Sigmoid colon (tissue), 7 donors: ENCODE data around the gene ZNF692. TPM values are rescaled to one million over a fixed set of nuclear protein-coding genes. Genes with fewer than 3 reads are reported as not detected.

Source experiments
- DNase-seq: peaks from one replicate; pipeline ENCODE4 v3.0.0-alpha.2; 2019
- H3K27ac ChIP-seq, 4 donors: fragments of 200-600 bp; sonication (generic); one replicate each; pipeline ENCODE4 v1.5.1; 2016 to 2019; ENCODE audit warnings: mild to moderate bottlenecking in 1 of 4
- H3K27me3 ChIP-seq, 3 donors: fragments of 200-600 bp; sonication (generic); one replicate each; pipeline ENCODE4 v1.5.1; 2019; ENCODE audit warnings: mild to moderate bottlenecking in 1 of 3
- H3K36me3 ChIP-seq, 4 donors: fragments of 200-600 bp; sonication (generic); one replicate each; pipeline ENCODE4 v1.5.1; 2016 to 2019
- H3K4me1 ChIP-seq, 4 donors: fragments of 200-600 bp; sonication (generic); one replicate each; pipeline ENCODE4 v1.5.1; 2017 to 2019
- H3K4me3 ChIP-seq, 4 donors: fragments of 200-600 bp; sonication (generic); one replicate each; pipeline ENCODE4 v1.5.1; 2017 to 2019; ENCODE audit warnings: mild to moderate bottlenecking in 2 of 4, moderate library complexity in 1 of 4
- H3K9me3 ChIP-seq, 4 donors: fragments of 200-600 bp in 3 of 4; sonication (generic) in 3 of 4; one replicate each; pipeline versions ENCODE4 v1.5.1 to v1.6.1; 2013 to 2019
- EP300 ChIP-seq, 4 donors: sonication (generic); formaldehyde crosslinking; IDR thresholded peaks; one replicate each; pipeline ENCODE4 v1.6.1; 2017; ENCODE audit warnings: antibody characterized with exemption in 4 of 4
- POLR2A ChIP-seq, 2 donors: fragments of 450-650 bp; IDR thresholded peaks; one replicate each; pipeline ENCODE4 v1.6.1; 2016; ENCODE audit warnings: antibody characterized with exemption in 2 of 2, mild to moderate bottlenecking in 2 of 2, moderate library complexity in 2 of 2
- POLR2AphosphoS5 ChIP-seq, 4 donors: sonication (generic); formaldehyde crosslinking; IDR thresholded peaks; one replicate each; pipeline ENCODE4 v1.6.1; 2017; ENCODE audit warnings: antibody characterized with exemption in 4 of 4
- WGBS, 2 donors: extraction: QIAGEN DNeasy Blood & Tissue Kit; methylation state at CpG; one replicate each; pipeline ENCODE4 v1.1.7; 2013; 5-methylcytosine and 5-hydroxymethylcytosine counted together
- intact Hi-C: fragments of 100-400 bp; cut with DNase I; formaldehyde crosslinking; loops from one replicate; pipeline ENCODE4 v1.15.1; 2023
- polyA plus RNA-seq, 3 donors: library from polyadenylated mRNA; stranded (reverse); fragments of 200-250 nt; gene quantifications; one replicate each; pipeline ENCODE4 v1.2.3, GENCODE V29; 2013
- total RNA-seq, 4 donors: library from RNA; depleted of rRNA; stranded (reverse); fragments of >200 nt; gene quantifications; one replicate each; pipeline ENCODE4 v1.1.0, GENCODE V29; 2016
- TF ChIP-seq, protein P1 (sequence below), 4 experiments: fragments of 450-650 bp in 3 of 4; fragments of 200-600 bp in 1 of 4; IDR thresholded peaks; one replicate each; pipeline ENCODE4 v1.5.1; 2016 to 2019; ENCODE audit warnings: antibody characterized with exemption in 4 of 4, mild to moderate bottlenecking in 3 of 4, moderate library complexity in 2 of 4
- donor health status: healthy with polysubstance abuse.
- donor health status: Bipolar disorder and iron deficiency.
- donor health status: healthy.

The ZNF692 gene
- total and polyA plus RNA-seq, 7 donors = 5.4 to 63.2 (median 27.8) TPM

GRCh38 chr1:248821641-248822040 lies 37.2 kb downstream of the ZNF692 start:
- Histone ChIP-seq H3K9me3 (no peaks in the 10 kb centered on the region), H3K36me3 (peaks cover 0 to 13% (median 5%) of the 10 kb centered on the region in 4 donors), H3K27me3 (no peaks in the 10 kb centered on the region), H3K4me3 (no peak overlapping the region), H3K4me1 (peaks cover 0 to 67% (median 65%) of the 10 kb centered on the region in 4 donors), H3K27ac (peak overlapping the region in 1 of 4 donors; percentile 31)
- intact Hi-C loops = no loop called here
- TF ChIP-seq POLR2AphosphoS5 (IDR thresholded peaks at IDR 0.05) = no peak
- TF ChIP-seq POLR2A (IDR thresholded peaks at IDR 0.05) = no peak
- TF ChIP-seq, protein P1, sequence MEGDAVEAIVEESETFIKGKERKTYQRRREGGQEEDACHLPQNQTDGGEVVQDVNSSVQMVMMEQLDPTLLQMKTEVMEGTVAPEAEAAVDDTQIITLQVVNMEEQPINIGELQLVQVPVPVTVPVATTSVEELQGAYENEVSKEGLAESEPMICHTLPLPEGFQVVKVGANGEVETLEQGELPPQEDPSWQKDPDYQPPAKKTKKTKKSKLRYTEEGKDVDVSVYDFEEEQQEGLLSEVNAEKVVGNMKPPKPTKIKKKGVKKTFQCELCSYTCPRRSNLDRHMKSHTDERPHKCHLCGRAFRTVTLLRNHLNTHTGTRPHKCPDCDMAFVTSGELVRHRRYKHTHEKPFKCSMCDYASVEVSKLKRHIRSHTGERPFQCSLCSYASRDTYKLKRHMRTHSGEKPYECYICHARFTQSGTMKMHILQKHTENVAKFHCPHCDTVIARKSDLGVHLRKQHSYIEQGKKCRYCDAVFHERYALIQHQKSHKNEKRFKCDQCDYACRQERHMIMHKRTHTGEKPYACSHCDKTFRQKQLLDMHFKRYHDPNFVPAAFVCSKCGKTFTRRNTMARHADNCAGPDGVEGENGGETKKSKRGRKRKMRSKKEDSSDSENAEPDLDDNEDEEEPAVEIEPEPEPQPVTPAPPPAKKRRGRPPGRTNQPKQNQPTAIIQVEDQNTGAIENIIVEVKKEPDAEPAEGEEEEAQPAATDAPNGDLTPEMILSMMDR (IDR thresholded peaks at IDR 0.05) = no peak
- TF ChIP-seq EP300 (IDR thresholded peaks at IDR 0.05) = no peak
- DNase-seq = no peak
- 96 to 98% methylated on average over 7 of the region's 7 CpGs for WGBS, 2 donors

- no peaks in the 10 kb centered on the region for H3K9me3 ChIP-seq
- H3K36me3 ChIP-seq = peaks cover 3 to 18% (median 10%) of the 10 kb centered on the region in 4 donors
- H3K27ac ChIP-seq = peak overlapping the region in 1 of 4 donors; percentile 31
- no peak for DNase-seq
- H3K4me1 ChIP-seq = peaks cover 0 to 66% (median 64%) of the 10 kb centered on the region in 4 donors
- H3K4me3 ChIP-seq = no peak overlapping the region
- TF ChIP-seq POLR2AphosphoS5 (IDR thresholded peaks at IDR 0.05) = no peak
- TF ChIP-seq EP300 (IDR thresholded peaks at IDR 0.05) = no peak
- TF ChIP-seq POLR2A (IDR thresholded peaks at IDR 0.05) = no peak
- TF ChIP-seq, protein P1 (IDR thresholded peaks at IDR 0.05) = no peak
- WGBS, 2 donors = 71 to 85% methylated on average over 3 of the region's 3 CpGs
- intact Hi-C loops = no loop called here
- no peaks in the 10 kb centered on the region for H3K27me3 ChIP-seq
Measured at GRCh38 chr1:248821101-248821500, 37.8 kb downstream of the ZNF692 start.

DNA sequence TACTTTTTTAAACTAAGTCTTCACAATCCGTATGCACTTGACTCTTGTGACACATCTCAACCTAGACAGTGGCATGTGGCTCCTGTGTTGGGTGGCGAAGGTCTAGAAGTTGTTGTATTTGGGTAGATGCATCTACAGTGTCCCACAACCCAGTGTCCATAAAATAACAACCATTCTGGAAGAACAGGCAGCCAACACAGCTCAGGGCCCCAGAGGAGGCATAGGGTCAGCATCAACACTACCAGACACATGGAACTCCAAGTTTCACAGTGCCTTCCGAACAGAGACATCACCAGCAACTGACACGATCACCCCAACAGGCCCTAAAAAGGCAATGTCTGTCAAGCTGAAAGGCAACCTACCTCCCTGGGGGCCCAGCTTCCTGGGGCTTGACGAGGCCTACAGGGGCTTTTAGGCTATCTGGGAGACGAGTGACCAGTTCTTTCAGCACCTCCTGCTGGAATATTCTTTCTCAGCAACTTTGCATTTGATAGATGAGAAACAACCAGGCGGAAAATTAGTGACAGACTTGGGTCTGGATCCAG lies 38.8 kb downstream of the ZNF692 start:
- intact Hi-C loops = no loop called here
- WGBS, 2 donors = 90 to 92% methylated on average over 7 of the region's 7 CpGs
- Histone ChIP-seq H3K27ac (no peak overlapping the region), H3K4me3 (no peak overlapping the region), H3K4me1 (peaks cover 0 to 65% (median 62%) of the 10 kb centered on the region in 4 donors), H3K36me3 (peaks cover 13 to 28% (median 19%) of the 10 kb centered on the region in 4 donors), H3K27me3 (no peaks in the 10 kb centered on the region), H3K9me3 (no peaks in the 10 kb centered on the region)
- DNase-seq = no peak
- TF ChIP-seq POLR2A (IDR thresholded peaks at IDR 0.05) = no peak
- no peak for TF ChIP-seq EP300 (IDR thresholded peaks at IDR 0.05)
- TF ChIP-seq, protein P1 (IDR thresholded peaks at IDR 0.05) = no peak
- no peak for TF ChIP-seq POLR2AphosphoS5 (IDR thresholded peaks at IDR 0.05)

DNA sequence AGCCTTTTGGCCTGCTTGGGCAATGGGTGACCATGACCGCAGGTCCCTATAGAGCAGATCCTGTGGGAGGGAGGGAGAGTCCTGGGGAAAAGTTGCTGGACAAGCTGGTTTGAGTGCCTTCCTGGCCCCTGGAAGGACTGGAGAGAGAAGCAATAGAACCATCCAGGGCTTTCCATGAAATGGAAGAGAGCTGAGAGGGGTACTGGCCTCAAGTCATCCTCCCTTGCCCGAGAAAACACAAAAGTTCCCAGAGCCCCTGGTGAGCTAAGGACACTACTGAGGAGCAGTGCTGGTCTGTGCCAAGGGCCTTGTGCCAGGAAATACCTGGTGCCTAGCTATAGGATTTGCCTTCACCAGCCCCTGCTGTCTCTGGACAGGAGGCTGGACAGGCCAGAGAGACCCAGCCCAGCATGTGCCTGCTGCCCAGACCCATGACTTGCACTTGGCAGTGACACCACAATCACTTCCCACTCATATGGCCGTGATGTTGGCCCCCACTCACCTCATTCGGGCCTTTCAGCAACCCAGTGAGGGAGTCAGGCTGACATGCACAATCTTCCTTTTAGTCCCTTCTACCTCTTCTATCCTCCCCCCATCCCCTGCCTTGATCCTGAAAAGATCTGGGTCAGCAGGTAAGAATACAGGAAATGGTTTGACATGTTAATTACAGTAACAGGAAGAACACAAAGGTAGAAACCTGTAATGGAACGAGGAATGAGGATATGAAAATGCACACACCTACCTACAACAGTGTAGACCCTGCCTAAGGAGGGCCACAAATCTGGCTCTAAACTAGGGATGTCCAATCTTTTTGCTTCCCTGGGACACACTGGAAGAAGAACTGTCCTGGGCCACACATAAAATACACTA lies 40.1 kb downstream of the ZNF692 start:
- Histone ChIP-seq H3K9me3 (no peaks in the 10 kb centered on the region), H3K27me3 (no peaks in the 10 kb centered on the region), H3K27ac (no peak overlapping the region), H3K4me1 (peaks cover 0 to 52% (median 48%) of the 10 kb centered on the region in 4 donors), H3K4me3 (no peak overlapping the region), H3K36me3 (peaks cover 25 to 42% (median 31%) of the 10 kb centered on the region in 4 donors)
- WGBS, 2 donors = 73 to 82% methylated on average over 5 of the region's 5 CpGs
- TF ChIP-seq POLR2A (IDR thresholded peaks at IDR 0.05) = no peak
- TF ChIP-seq POLR2AphosphoS5 (IDR thresholded peaks at IDR 0.05) = no peak
- TF ChIP-seq EP300 (IDR thresholded peaks at IDR 0.05) = no peak
- TF ChIP-seq, protein P1 (IDR thresholded peaks at IDR 0.05) = no peak
- intact Hi-C loops = no loop called here
- no peak for DNase-seq
